NCI-H82 treated with DMSO at 0.1 percent for 48 hours (cell line): ENCODE measurements around the gene FAM20C.
"Not testable (repeated sequence)": the region's sequence is repeated elsewhere in the genome, so short reads cannot be mapped to it uniquely, and the experiment has no call there.

Experiments
- DNase-seq: peaks from one replicate; lab custom pipeline; 2025; ENCODE audit not compliant: unreplicated experiment; lab: John Stamatoyannopoulos, UW

Gene FAM20C

DNA sequence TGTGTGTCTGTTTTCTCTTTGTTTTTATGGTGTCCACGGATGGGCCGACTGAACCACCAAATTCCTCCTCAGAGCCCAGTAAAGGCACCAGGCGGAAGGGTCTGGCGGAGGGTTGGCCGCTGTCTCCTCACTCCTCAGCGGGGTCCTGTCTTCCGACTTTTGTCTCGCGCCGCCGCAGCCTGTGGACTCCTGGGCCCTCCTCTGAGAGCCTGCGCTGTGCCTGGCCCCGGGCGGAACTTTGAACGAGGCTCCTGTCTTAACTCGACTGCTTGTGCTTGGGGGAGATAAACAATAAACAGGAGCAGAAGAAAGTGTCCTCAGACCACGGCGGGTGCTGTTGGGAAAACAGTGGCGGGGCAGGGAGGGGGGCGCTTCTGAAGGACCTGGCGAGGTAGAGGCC is 2.2 kb upstream of the FAM20C start:
- no peak for DNase-seq

DNA sequence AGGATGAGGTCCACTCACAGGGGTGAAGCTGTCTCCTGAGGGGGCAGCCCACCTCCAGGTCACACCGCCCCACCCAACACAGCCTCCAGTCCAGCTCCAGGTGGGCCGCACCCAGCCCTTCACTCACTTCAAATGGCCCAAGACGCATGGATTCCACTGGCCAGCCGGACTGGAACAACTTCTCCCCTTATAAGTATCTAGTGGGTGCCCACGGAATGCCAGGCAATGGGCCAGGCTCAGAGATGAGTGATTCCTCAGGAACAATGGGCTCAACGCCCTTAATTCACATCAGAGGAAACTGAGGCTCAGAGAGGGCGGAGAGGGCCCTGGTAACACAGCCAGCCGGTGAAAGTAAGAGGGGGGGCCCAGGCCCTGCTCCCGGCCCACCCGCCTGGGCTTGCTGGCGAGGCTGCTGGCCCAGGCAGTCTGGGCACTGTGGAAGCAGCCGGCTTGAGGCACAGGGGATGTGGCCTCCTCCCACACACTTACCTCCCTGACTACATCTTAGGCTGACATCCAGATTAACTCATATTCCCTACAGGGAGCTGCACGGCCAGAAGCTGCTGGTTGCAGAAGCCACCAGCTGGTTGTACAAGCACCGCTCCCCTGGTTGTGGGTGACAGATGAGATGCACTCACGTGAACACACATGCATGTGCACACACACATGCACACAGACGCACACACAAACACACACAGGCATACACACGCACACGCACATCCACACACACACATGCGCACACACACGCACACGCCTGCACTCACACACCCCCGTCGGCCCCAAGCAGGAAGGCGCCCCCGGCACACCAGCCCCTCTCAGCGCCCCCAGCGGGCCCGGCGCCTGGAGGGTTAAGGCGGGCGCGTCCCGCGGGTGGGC is 1.0 kb upstream of the FAM20C start:
- DNase-seq: no peak

DNA sequence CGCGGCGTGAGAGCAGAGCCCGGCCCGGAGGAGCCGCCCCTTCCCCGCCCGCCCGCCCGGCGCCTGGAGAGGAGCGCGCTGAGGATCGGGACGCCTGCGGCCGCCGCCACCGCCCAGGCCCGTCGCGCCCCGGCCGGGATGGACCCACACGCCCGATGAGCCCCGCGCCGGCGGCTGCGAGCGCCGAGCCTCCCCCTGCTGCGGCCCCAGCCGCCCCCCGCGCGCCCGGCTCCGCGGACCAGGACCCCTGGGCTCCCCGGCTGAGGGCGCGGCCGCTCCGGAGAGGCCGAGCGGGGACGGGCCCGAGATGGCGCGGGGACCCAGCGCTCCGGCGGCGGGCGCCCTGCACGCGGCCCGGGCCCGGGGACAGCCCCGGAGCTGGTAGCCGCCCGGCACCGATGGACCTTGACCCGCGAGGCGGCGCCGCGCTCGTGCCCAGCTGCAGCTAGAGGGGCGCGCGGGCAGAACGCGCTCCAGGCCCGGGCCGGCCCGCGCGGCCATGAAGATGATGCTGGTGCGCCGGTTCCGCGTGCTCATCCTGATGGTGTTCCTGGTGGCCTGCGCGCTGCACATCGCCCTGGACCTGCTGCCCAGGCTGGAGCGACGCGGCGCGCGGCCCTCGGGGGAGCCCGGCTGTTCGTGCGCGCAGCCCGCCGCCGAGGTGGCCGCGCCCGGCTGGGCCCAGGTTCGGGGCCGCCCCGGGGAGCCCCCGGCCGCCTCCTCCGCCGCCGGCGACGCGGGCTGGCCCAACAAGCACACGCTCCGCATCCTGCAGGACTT is 520 bp downstream of the FAM20C start:
- no peak for DNase-seq

DNA sequence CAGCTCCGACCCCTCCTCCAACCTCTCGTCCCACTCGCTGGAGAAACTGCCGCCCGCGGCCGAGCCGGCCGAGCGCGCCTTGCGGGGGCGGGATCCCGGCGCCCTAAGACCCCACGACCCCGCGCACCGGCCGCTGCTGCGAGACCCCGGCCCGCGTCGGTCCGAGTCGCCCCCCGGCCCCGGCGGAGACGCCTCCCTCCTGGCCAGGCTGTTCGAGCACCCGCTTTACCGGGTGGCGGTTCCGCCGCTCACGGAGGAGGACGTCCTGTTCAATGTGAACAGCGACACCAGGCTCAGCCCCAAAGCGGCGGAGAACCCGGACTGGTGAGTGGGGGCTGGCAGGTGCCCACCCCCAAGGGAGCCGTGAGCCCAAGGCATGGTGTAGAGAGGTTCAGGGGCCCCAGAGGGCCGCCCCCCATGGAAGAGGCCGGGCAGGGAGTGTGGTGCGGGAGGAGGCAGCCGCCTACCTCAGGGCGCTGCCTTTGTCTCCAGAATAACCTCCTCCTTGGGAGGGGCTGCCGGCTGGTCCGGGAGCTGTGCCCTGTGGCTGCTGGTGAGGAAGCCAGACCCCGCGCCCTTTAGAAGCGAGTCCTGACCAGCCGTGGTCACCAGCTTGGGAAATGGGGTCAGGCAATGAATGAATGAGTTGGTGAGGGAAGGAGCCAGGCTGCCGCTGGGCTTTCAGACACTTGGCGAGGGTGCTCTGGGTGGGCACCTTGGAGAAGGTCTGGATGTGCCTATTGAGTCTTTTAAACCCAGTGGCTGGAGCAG is 1.3 kb downstream of the FAM20C start:
- DNase-seq: no peak

DNA sequence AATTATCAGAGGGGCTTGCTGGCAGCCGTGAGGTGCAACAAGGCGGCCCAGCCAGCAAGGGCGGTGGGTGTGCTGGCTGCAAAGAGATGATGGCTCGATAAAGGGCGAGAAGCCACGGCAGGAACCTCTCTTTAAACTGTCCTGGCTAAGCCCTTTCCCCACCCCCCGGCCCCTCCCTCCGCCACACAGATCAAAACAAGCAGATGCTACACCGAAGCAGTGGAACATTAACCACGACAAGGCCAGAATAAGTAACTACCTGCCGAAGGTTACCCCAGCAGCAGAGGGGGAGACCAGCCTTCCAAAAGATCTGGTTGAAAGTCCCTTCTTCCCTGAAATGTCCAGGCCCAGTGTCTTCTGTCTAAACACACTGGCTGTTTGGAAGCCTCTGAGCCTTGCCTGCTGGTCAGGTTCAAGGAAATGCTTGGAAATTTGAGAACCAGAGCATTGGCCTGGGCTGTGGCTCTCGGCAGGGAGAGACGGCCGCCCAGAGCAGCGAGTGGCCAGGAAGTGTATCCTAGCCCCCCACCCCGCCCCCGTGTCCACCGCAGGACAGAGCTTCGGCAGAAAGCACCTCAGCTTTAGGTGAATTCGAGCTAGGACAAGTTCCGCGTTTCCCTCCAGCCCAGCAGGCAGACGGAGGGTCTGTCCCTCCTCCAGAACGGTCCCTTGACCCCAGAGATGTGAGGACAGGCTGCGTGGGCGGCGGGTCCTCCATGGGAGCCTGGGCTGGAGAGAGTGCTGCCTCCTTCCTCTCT is 2.1 kb downstream of the FAM20C start:
- DNase-seq: no peak

DNA sequence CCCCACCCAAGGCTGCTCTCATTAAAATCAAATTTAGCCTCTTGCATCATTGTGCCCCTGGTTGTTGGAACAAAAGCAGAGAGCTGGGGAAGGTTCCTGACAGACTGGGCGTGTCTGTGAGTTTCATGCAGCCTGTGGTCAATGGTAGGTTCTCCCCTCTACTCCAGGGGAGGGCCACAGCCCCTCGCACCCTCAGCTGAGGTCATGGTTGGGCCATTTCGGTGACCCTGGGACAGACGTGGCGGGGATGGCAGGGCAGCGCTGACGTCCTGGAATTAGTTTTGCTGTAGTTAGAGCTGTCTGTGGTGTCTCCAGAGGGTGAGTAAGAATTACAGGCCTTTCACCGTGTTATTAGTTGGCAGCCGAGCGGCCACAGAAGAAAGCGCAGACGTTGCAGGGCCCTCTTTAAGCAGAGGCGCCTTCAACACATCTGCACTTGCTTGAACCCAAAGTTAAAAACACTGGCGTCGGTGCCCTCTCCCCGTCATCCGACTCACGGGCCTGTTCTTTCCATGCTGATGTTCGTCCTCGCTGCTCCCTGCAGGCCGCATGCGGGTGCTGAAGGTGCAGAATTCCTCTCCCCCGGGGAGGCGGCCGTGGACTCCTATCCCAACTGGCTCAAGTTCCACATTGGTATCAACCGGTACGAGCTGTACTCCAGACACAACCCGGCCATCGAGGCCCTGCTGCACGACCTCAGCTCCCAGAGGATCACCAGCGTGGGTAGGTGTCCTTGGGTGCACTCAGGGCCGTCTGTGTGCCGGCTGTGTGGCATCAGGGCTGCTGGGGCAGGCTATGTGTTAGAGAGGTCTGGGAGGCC is 2.8 kb downstream of the FAM20C start:
- DNase-seq: no peak

DNA sequence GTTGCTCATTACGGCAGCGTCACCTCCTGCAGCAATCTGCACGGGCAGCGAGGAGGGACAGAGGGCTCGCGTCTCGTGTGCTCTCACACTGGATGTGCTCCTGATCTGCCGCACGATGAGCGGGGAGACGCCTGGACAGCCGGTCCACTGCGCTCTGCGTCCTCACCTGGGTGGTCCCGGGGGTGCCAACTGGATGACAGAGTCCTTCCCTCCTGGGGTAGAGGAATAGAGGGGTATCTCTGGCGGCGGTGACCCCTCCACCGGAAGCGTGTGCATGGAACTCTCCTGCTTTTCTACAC is 3.4 kb downstream of the FAM20C start:
- DNase-seq: no peak

DNA sequence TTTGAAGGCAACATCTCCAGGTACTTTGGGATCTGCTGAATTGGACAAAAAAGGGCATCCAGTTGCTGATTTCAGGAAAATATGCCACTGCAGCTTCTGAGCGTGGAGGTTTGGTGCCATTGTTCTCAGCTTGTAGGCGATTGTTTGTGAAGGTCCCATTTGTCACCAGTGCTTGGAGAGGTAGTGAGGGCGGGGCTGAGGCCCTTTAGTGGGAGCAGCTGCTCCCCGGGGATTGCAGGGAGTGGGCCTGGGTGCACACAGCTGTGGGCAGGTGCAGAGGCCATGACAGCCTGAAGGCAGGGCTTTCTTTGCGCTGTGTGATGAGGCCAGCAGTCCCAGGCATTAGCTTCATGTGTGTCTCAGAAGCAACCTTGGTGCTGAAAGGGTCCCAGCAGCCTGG is 3.9 kb downstream of the FAM20C start:
- no peak for DNase-seq

DNA sequence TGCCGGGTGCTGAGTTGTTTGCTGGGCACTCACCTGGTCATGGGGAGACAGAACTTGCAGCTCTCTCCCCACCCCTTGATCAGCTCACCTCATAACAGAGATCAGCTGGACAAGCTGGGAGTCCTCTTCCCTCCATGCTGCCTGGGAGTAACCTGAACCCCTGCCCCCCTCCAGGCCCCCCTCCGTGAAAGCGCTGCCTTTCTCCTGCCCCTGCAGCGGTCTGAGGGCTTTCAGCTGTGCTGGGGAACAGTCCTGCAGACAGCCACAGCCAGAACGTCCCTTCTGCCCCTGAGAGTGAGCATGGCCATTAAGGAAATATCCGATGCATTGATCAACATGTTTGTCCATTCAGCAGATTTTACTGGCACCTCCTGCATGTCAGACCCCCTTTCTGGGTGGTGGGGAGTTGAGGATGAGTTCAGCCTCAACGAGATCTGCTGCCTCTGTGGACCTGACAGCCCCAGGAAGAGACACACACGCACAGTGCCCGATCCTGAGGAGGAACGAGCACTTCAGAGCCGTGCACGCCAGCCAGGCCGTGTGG is 4.5 kb downstream of the FAM20C start:
- DNase-seq: no peak

DNA sequence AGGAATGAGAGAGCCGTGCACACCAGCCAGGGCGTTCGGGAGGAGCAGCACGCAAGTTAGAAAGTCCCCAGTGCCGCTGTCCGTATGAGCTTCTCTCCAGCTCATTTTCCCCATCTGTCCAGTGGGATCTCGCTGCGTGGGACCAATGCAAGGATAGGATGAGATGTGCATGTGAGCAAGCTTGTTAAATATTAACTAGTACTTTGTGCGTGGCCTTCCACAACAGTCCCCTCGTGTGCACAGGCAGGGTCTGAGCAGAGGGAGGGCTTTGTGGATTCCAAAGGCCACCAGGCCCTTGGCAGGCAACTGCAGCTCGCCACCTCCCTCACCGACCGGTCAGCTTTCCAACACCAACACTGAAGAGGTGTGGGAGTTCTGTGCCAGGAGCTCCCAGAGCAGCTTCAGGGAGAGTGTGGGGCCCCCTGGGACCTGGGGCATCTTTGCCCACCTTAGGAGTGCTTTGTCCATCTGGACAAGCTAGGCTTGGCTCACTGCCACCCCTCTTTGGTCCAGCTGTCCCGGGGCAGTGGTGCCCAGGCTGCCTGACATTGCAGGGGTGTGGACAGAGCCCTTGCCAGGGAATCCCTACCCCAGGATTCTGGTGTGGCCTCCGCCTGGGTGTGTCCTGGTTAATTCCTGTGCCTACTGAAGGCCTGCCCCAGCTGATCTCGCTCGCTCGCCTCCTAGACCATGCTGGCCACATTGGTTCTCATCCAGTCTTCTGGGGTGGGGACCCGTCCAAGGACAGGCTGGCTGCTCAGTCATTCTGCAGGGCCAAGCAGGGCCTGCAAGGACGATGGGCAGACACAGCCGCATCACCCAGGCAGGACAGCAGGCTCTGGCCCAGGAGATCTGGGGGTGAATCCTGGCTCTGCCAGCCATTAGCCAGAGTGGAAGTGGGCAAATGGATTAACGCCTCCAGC is 5.3 kb downstream of the FAM20C start:
- no peak for DNase-seq

DNA sequence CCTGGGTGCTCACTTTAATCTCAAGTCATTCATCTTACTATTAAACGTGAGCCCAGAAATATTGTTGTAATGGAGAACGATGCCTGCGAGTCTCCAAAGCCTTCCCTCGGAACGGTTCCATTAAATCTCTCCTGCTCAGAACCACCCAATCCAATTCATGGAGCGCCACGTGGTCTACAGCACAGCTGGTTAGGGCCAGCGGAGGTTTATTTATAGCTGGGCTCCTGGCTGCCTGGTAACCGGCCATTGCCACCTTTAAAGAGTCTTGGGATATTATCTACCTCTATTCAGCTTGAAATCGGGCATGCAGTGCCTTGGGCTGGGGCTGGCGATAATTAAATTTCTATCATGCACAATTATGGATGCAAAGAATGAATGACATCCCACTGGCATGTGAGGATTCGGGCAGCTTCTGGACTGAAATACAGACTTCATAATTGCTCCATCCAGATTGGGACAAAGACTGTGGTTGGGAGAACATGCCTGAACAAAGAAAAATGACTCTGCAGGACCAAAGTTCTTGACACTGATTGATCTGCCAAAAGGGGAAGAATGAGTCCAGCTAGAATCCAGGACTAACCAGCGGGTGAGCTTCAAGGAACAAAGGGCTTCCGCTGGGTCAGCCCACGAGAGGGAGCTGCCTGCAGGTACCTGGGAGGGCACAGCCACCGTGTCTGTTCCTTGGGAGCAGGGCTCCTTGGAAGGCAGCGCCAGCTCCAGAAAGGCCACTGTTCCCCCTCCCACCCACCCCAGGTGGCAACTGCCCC is 7.3 kb downstream of the FAM20C start:
- no peak for DNase-seq

DNA sequence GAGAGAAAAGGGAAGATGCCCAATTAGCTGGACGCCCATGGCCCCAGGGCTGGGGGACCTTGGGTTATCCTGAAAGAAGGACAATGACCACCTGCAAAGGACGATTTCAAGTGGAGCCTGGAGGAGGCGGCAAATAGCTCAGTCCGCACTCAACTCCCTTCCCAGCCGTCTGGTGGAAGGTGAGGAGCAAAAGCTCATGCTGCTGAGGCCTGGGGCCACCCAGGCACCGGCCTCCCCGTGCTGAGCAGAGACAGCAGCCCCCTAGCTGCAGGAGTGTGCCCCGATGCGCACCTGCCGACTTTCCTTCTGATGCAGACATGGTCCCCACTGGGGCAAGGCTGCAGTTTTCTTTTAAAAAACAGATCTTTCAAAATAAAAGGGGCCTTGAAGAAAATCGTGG is 7.9 kb downstream of the FAM20C start:
- no peak for DNase-seq

DNA sequence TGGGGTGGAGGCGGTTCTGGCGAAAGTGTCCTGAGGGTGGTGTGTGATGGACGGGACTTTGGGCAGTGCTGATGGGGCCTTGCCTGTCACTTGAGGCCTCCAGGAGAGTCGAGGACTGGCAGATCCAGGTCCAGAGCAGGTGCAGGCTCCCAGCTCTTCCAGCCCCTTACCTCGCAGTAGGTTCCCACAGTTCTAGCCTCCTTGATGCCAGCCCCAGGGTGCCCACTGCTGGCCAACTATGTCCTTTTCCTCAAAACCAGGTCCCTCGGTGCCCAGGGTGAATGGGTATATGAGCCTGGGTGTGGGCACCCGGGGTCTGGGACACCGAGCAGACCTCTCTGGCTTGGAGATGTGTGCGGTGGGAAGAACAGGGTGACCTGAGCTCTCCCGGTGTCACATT is 8.3 kb downstream of the FAM20C start:
- no peak for DNase-seq

DNA sequence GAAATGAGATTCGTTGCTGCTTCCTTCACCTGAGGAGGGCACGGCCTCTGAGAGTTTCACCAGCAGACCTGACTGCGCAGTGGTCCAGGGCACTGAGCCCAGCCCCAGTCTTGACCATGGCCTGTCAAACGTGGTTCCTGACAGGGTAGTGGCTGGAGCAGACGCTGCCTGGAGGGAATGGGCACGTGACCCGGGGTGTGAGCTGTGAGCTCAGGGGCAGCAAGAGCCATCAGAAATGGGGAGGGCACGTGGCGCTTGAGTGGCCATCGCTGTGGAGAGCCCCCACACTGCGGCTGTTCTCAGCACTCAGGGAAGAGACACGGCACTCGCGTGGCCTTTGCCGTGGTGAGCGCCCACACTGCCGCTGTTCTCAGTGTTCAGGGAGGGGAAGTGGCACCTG is 12.0 kb downstream of the FAM20C start:
- no peak for DNase-seq

DNA sequence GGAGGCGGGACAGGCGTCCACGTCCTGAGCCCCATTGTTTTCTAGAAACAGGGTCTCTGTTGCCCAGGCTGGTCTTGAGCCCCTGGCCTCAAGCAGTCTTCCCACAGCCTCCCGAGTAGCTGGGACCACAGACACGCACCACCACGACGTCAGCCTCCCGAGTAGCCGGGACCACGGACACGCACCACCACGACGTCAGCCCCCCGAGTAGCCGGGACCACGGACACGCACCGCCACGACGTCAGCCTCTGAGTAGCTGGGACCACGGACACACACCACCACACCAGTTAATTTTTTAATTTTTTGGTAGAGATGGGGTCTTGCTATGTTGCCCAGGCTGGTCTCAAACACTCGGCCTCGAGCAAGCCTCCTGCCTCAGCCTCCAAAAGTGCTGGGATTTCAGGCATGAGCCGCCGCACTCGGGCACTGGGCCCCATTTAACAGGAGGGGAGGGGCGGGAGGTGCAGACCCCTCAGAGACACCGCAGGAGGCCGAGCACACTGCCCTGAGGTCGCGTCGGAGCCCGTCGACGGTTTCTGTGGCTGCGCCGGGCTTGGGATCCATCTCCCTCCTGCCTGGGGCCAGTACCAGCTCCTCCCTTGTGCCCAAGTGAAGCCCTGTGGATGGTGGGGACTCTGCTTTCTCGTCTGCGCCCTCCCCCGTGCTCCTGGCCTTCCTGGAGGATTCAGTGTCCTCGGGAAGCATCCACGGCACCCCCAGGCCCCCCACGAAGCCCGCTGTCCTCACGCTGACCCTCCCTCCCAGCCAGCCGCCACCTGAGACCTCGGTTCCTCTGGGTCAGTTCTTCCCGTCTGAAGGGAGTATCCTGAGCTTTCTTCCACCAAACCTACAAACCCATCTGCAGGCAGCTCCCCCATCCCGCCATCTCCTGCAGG is 13.0 kb downstream of the FAM20C start:
- DNase-seq: no peak

DNA sequence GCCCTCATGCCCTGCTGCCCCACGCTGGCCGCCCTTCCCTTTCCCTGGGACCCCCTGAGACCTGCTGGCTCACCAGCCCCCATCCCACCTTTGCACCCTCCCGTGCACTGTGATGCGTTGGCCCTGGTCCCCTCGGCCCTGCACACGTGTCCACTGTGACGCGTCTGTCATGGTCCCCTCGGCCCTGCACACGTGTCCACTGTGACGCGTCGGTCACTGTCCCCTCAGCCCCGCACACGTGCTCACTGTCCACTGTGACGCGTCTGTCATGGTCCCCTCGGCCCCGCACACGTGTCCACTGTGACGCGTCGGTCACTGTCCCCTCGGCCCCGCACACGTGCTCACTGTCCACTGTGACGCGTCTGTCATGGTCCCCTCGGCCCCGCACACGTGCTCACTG is 14.0 kb downstream of the FAM20C start:
- not testable (repeated sequence) for DNase-seq
